Mesendoderm (in vitro differentiated cells): ENCODE data around the gene SRGAP3.

Experiments
- DNase-seq: peaks from one replicate; pipeline ENCODE4 v3.0.0; 2013
- H2AK5ac ChIP-seq: 2 replicates; pipeline ENCODE4 v1.6.1; 2013; ENCODE audit warnings: low read length, inconsistent platforms
- H2BK120ac ChIP-seq: 2 replicates; pipeline ENCODE4 v1.6.1; 2013; ENCODE audit warnings: low read depth, mild to moderate bottlenecking, low read length, moderate library complexity, mixed read lengths
- H2BK15ac ChIP-seq: replicated peaks from 2 replicates; pipeline ENCODE4 v1.6.1; 2013; ENCODE audit warnings: low read depth, mild to moderate bottlenecking, moderate library complexity
- H2BK5ac ChIP-seq: 2 replicates; pipeline ENCODE4 v1.6.1; 2013; ENCODE audit warnings: low read length, inconsistent platforms
- H3K18ac ChIP-seq: 2 replicates; pipeline ENCODE4 v1.6.1; 2013; ENCODE audit warnings: mild to moderate bottlenecking, low read length, mixed read lengths
- H3K23ac ChIP-seq: one replicate; pipeline ENCODE4 v1.6.1; 2013; ENCODE audit warnings: low read length
- H3K27ac ChIP-seq: 2 replicates; pipeline ENCODE4 v1.5.1; 2013; ENCODE audit warnings: low read depth, mild to moderate bottlenecking, inconsistent platforms, low read length, moderate library complexity
- H3K27me3 ChIP-seq: 2 replicates; pipeline ENCODE4 v1.6.1; 2013; ENCODE audit warnings: low read length, control low read depth, mild to moderate bottlenecking, inconsistent platforms; ENCODE audit not compliant: insufficient read depth, poor library complexity
- H3K36me3 ChIP-seq: 2 replicates; pipeline ENCODE4 v1.6.1; 2013; ENCODE audit warnings: low read length, inconsistent platforms; ENCODE audit not compliant: control insufficient read depth, insufficient read depth
- H3K4ac ChIP-seq: one replicate; pipeline ENCODE4 v1.6.1; 2013; ENCODE audit warnings: low read depth, mild to moderate bottlenecking, low read length, moderate library complexity
- H3K4me1 ChIP-seq: 2 replicates; pipeline ENCODE4 v1.6.1; 2013; ENCODE audit warnings: low read depth, low read length, inconsistent platforms; ENCODE audit not compliant: control insufficient read depth
- H3K4me2 ChIP-seq: 2 replicates; pipeline ENCODE4 v1.6.1; 2013; ENCODE audit warnings: low read length
- H3K4me3 ChIP-seq: 2 replicates; pipeline ENCODE4 v1.5.1; 2013; ENCODE audit warnings: mild to moderate bottlenecking, low read length
- H3K56ac ChIP-seq: one replicate; pipeline ENCODE4 v1.6.1; 2013; ENCODE audit warnings: low read length
- H3K79me1 ChIP-seq: 2 replicates; pipeline ENCODE4 v1.6.1; 2013; ENCODE audit warnings: low read length, inconsistent platforms
- H3K79me2 ChIP-seq: 2 replicates; pipeline ENCODE4 v1.6.1; 2013; ENCODE audit warnings: mild to moderate bottlenecking, low read length; ENCODE audit not compliant: control insufficient read depth, insufficient read depth
- H3K9ac ChIP-seq: 2 replicates; pipeline ENCODE4 v1.6.1; 2013; ENCODE audit warnings: low read length, inconsistent platforms
- H4K5ac ChIP-seq: one replicate; pipeline ENCODE4 v1.6.1; 2013; ENCODE audit warnings: low read length
- H4K8ac ChIP-seq: one replicate; pipeline ENCODE4 v1.6.1; 2013; ENCODE audit warnings: low read depth, mild to moderate bottlenecking, control low read depth, low read length, moderate library complexity
- WGBS: extraction: QIAGEN DNeasy Blood & Tissue Kit; methylation state at CpG from one replicate; pipeline ENCODE4 v1.1.7; 2013; ENCODE audit warnings: low lambda C conversion rate, missing lambda C conversion rate; ENCODE audit not compliant: insufficient coverage; ENCODE audit errors: extremely low coverage; 5-methylcytosine and 5-hydroxymethylcytosine counted together

The SRGAP3 gene

GRCh38 chr3:9035961-9036360, 213.5 kb downstream of the SRGAP3 start:
- Histone ChIP-seq H3K79me2 (no peaks in the 10 kb centered on the region), H2AK5ac (no peak overlapping the region), H4K8ac (no peak overlapping the region), H2BK15ac (no peak overlapping the region), H2BK120ac (no peak overlapping the region), H3K4me1 (peaks cover 4% of the 10 kb centered on the region), H3K79me1 (no peaks in the 10 kb centered on the region), H3K27me3 (no peaks in the 10 kb centered on the region), H3K18ac (no peak overlapping the region), H3K9ac (no peak overlapping the region), H3K4me3 (no peak overlapping the region), H3K36me3 (no peaks in the 10 kb centered on the region), H3K4me2 (no peak overlapping the region), H3K23ac (no peak overlapping the region), H4K5ac (no peak overlapping the region), H3K4ac (no peak overlapping the region), H3K56ac (no peak overlapping the region), H3K27ac (no peak overlapping the region), H2BK5ac (no peak overlapping the region)
- no CpG with 5 or more reads among the region's 2 CpGs for WGBS
- DNase-seq, result no peak

GRCh38 chr3:9035473-9035872, 214.0 kb downstream of the SRGAP3 start:
- Histone ChIP-seq H2BK15ac (no peak overlapping the region), H3K4ac (no peak overlapping the region), H2AK5ac (no peak overlapping the region), H3K79me2 (no peaks in the 10 kb centered on the region), H3K27ac (no peak overlapping the region), H3K79me1 (no peaks in the 10 kb centered on the region), H3K56ac (no peak overlapping the region), H3K4me3 (no peak overlapping the region), H4K5ac (no peak overlapping the region), H2BK120ac (no peak overlapping the region), H3K36me3 (no peaks in the 10 kb centered on the region), H3K4me2 (no peak overlapping the region), H3K27me3 (no peaks in the 10 kb centered on the region), H2BK5ac (no peak overlapping the region), H3K23ac (no peak overlapping the region), H3K4me1 (peaks cover 4% of the 10 kb centered on the region), H4K8ac (no peak overlapping the region), H3K9ac (no peak overlapping the region), H3K18ac (no peak overlapping the region)
- DNase-seq, result no peak
- WGBS, result no CpG with 5 or more reads among the region's 4 CpGs

- no peak overlapping the region for H3K4ac ChIP-seq
- H3K79me1 ChIP-seq, result no peaks in the 10 kb centered on the region
- no peak overlapping the region for H2BK15ac ChIP-seq
- H3K56ac ChIP-seq, result no peak overlapping the region
- no peaks in the 10 kb centered on the region for H3K79me2 ChIP-seq
- H3K27ac ChIP-seq, result no peak overlapping the region
- no peak overlapping the region for H2BK5ac ChIP-seq
- no peak overlapping the region for H4K8ac ChIP-seq
- H3K4me3 ChIP-seq, result no peak overlapping the region
- peaks cover 4% of the 10 kb centered on the region for H3K4me1 ChIP-seq
- DNase-seq, result no peak
- no peaks in the 10 kb centered on the region for H3K27me3 ChIP-seq
- H3K18ac ChIP-seq, result no peak overlapping the region
- H2AK5ac ChIP-seq, result no peak overlapping the region
- H4K5ac ChIP-seq, result no peak overlapping the region
- WGBS, result no CpG with 5 or more reads among the region's 1 CpG
- H2BK120ac ChIP-seq, result no peak overlapping the region
- no peak overlapping the region for H3K9ac ChIP-seq
- no peaks in the 10 kb centered on the region for H3K36me3 ChIP-seq
- no peak overlapping the region for H3K23ac ChIP-seq
- no peak overlapping the region for H3K4me2 ChIP-seq
Measured at GRCh38 chr3:9033867-9034266, 215.6 kb downstream of the SRGAP3 start.

GRCh38 chr3:9032231-9032777, 217.1 kb downstream of the SRGAP3 start:
- WGBS, result no CpG with 5 or more reads among the region's 11 CpGs
- H4K5ac ChIP-seq, result no peak overlapping the region
- H3K27me3 ChIP-seq, result no peaks in the 10 kb centered on the region
- no peak overlapping the region for H3K27ac ChIP-seq
- peaks cover 4% of the 10 kb centered on the region for H3K4me1 ChIP-seq
- H2BK120ac ChIP-seq, result no peak overlapping the region
- H3K56ac ChIP-seq, result no peak overlapping the region
- no peaks in the 10 kb centered on the region for H3K36me3 ChIP-seq
- H3K9ac ChIP-seq, result no peak overlapping the region
- DNase-seq, result peak; percentile 76
- no peak overlapping the region for H3K18ac ChIP-seq
- H3K79me2 ChIP-seq, result no peaks in the 10 kb centered on the region
- H3K4me2 ChIP-seq, result no peak overlapping the region
- H2AK5ac ChIP-seq, result no peak overlapping the region
- H3K4ac ChIP-seq, result no peak overlapping the region
- no peak overlapping the region for H2BK15ac ChIP-seq
- no peak overlapping the region for H2BK5ac ChIP-seq
- no peak overlapping the region for H3K23ac ChIP-seq
- no peak overlapping the region for H4K8ac ChIP-seq
- H3K79me1 ChIP-seq, result no peaks in the 10 kb centered on the region
- H3K4me3 ChIP-seq, result no peak overlapping the region

- Histone ChIP-seq H3K79me2 (no peaks in the 10 kb centered on the region), H4K8ac (no peak overlapping the region), H3K79me1 (no peaks in the 10 kb centered on the region), H3K23ac (no peak overlapping the region), H3K4me3 (no peak overlapping the region), H3K4me2 (no peak overlapping the region), H3K36me3 (no peaks in the 10 kb centered on the region), H3K18ac (no peak overlapping the region), H2BK120ac (no peak overlapping the region), H3K27ac (no peak overlapping the region), H2AK5ac (no peak overlapping the region), H2BK5ac (no peak overlapping the region), H3K56ac (no peak overlapping the region), H2BK15ac (no peak overlapping the region), H4K5ac (no peak overlapping the region), H3K4ac (no peak overlapping the region), H3K27me3 (no peaks in the 10 kb centered on the region), H3K9ac (no peak overlapping the region), H3K4me1 (no peaks in the 10 kb centered on the region)
- DNase-seq, result no peak
- WGBS, result no CpG with 5 or more reads among the region's 7 CpGs
Measured at GRCh38 chr3:9030034-9030433, 219.4 kb downstream of the SRGAP3 start.

GRCh38 chr3:9028134-9028533, 221.3 kb downstream of the SRGAP3 start:
- Histone ChIP-seq H3K18ac (no peak overlapping the region), H3K4ac (no peak overlapping the region), H3K23ac (no peak overlapping the region), H3K27me3 (no peaks in the 10 kb centered on the region), H2BK5ac (no peak overlapping the region), H3K79me1 (no peaks in the 10 kb centered on the region), H3K56ac (no peak overlapping the region), H4K8ac (no peak overlapping the region), H2BK15ac (no peak overlapping the region), H3K4me2 (no peak overlapping the region), H4K5ac (no peak overlapping the region), H3K79me2 (no peaks in the 10 kb centered on the region), H3K9ac (no peak overlapping the region), H3K36me3 (no peaks in the 10 kb centered on the region), H2BK120ac (no peak overlapping the region), H3K4me3 (no peak overlapping the region), H2AK5ac (no peak overlapping the region), H3K27ac (no peak overlapping the region), H3K4me1 (no peaks in the 10 kb centered on the region)
- DNase-seq, result no peak
- WGBS, result no CpG with 5 or more reads among the region's 5 CpGs
